NT2/D1 (cell line): ENCODE results near the gene BLOC1S6.

Experiments
- YY1 ChIP-seq: IDR thresholded peaks from 2 replicates; pipeline ENCODE4 v1.6.1; 2011; ENCODE audit not compliant: insufficient read length, insufficient read depth
- ZNF274 ChIP-seq: IDR thresholded peaks from 2 replicates; pipeline ENCODE4 v1.6.1; 2011; ENCODE audit warnings: mild to moderate bottlenecking, low read depth, low read length

DNA sequence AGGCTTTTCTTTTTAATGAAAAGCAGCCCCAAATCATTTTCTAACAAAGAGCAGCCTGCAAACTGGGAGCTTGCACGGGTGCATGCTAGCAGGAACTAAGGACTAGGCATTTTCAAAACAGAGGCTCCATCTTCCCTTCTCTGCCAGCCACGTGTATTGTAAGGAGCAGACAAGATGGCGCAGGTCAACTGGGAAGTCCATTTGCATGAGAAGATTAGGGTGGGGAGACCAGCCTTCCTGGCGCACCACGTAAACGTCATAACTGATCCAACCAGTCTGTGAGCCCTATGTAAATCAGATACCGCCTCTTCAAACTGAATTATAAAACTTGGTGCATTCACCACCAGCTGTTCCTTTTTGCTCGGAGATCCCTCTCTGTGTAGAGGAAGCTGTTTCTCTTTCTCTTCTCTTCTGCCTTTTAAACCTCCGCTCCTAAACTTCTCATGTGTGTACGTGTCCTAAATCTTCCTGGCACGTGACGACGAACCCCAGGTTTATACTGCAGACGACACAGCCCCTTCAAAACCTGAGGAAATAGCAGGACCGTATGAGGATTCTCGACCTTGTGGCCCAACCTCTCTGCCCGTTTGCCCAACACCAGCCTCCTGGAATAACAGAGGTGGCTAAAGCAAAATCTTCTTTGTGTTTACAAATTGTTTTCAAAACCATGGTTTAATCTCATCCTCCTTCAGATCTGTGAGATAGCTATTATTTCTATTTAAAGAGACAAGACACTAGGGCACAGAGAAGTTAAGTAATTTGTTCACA lies 38.2 kb upstream of the BLOC1S6 start:
- TF ChIP-seq YY1, result no peak
- no peak for TF ChIP-seq ZNF274
